HPDE6-E6E7 (cell line): ENCODE data around the gene MAGI3.
"Not testable (repeated sequence)": the region's sequence is repeated elsewhere in the genome, so short reads cannot be mapped to it uniquely, and the experiment has no call there.

ENCODE experiments used
- DNase-seq: peaks from one replicate; pipeline ENCODE4 v3.0.0; 2011; ENCODE audit warnings: missing footprints; ENCODE audit errors: extremely low spot score

The MAGI3 gene

GRCh38 chr1:113576271-113576670 is 186.0 kb downstream of the MAGI3 start:
- no peak for DNase-seq

GRCh38 chr1:113579256-113580018 is 189.1 kb downstream of the MAGI3 start:
- DNase-seq, result no peak

- no peak for DNase-seq
These were observed 191.0 kb downstream of the MAGI3 start for GRCh38 chr1:113581323-113581722.

GRCh38 chr1:113582084-113582483 is 191.8 kb downstream of the MAGI3 start:
- DNase-seq, result no peak

- DNase-seq, result no peak
These were observed 197.2 kb downstream of the MAGI3 start for GRCh38 chr1:113587475-113587874.

GRCh38 chr1:113592230-113592629 is 201.9 kb downstream of the MAGI3 start:
- no peak for DNase-seq

- DNase-seq, result no peak
These were observed 203.4 kb downstream of the MAGI3 start for GRCh38 chr1:113593550-113594297.

- DNase-seq, result not testable (repeated sequence)
These were observed 214.2 kb downstream of the MAGI3 start for GRCh38 chr1:113604466-113604865.

- DNase-seq, result no peak
These were observed 214.8 kb downstream of the MAGI3 start for GRCh38 chr1:113605146-113605545.

GRCh38 chr1:113608399-113608798 is 218.1 kb downstream of the MAGI3 start:
- no peak for DNase-seq

- no peak for DNase-seq
These were observed 220.1 kb downstream of the MAGI3 start for GRCh38 chr1:113610372-113610771.

GRCh38 chr1:113615425-113615824 is 225.1 kb downstream of the MAGI3 start:
- DNase-seq, result peak; percentile 8

GRCh38 chr1:113616156-113616555 is 225.8 kb downstream of the MAGI3 start:
- no peak for DNase-seq

- peak; percentile 5 for DNase-seq
These were observed 227.3 kb downstream of the MAGI3 start for GRCh38 chr1:113617438-113618141.

GRCh38 chr1:113628997-113629396 is 238.7 kb downstream of the MAGI3 start:
- no peak for DNase-seq

- DNase-seq, result no peak
These were observed 240.3 kb downstream of the MAGI3 start for GRCh38 chr1:113630340-113631327.

GRCh38 chr1:113641396-113641795 is 251.1 kb downstream of the MAGI3 start:
- no peak for DNase-seq

- DNase-seq, result no peak
These were observed 256.8 kb downstream of the MAGI3 start for GRCh38 chr1:113647164-113647563.

- DNase-seq, result no peak
These were observed 258.2 kb downstream of the MAGI3 start for GRCh38 chr1:113648478-113648877.

- DNase-seq, result peak; percentile 46
These were observed 262.5 kb downstream of the MAGI3 start for GRCh38 chr1:113652771-113653170.

GRCh38 chr1:113653741-113654140 is 263.4 kb downstream of the MAGI3 start:
- DNase-seq, result no peak
